22Rv1 (cell line): Measurements from ENCODE around the gene SESN3.

ENCODE experiments used
- ZFX ChIP-seq: fragments of 450-650 bp; IDR thresholded peaks from 2 replicates; pipeline ENCODE4 v1.6.1; 2017; ENCODE audit warnings: antibody characterized with exemption, borderline replicate concordance
- TF ChIP-seq, protein P1 (sequence below): fragments of 450-650 bp; IDR thresholded peaks from 2 replicates; pipeline ENCODE4 v1.5.1; 2017; ENCODE audit warnings: mild to moderate bottlenecking

DNA sequence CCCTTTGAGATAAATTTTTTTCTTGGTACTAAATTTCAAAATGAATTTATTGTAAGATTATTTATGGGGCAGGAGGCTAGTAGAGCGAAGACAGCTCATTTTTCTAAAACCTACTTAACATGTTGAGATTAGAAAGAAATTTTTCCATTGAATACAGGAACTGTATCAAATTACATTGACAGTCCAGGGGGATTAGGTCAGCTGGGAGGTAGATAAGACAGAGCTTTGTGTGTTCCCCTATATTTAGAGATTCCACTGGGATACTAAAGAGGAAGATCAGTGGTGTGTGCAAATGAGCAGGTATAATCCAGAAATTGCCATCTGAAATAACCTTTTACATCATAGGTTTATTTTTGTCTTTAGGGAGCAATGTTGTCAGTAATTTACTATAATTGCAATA is 109.3 kb downstream of the SESN3 start:
- TF ChIP-seq, protein P1, sequence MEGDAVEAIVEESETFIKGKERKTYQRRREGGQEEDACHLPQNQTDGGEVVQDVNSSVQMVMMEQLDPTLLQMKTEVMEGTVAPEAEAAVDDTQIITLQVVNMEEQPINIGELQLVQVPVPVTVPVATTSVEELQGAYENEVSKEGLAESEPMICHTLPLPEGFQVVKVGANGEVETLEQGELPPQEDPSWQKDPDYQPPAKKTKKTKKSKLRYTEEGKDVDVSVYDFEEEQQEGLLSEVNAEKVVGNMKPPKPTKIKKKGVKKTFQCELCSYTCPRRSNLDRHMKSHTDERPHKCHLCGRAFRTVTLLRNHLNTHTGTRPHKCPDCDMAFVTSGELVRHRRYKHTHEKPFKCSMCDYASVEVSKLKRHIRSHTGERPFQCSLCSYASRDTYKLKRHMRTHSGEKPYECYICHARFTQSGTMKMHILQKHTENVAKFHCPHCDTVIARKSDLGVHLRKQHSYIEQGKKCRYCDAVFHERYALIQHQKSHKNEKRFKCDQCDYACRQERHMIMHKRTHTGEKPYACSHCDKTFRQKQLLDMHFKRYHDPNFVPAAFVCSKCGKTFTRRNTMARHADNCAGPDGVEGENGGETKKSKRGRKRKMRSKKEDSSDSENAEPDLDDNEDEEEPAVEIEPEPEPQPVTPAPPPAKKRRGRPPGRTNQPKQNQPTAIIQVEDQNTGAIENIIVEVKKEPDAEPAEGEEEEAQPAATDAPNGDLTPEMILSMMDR: no peak
- no peak for TF ChIP-seq ZFX
